Liver (tissue), 9 donors: ENCODE data around the gene TOP1. TPM values are rescaled to one million over a fixed set of nuclear protein-coding genes. Genes with fewer than 3 reads are reported as not detected.

ENCODE experiments used
- DNase-seq: peaks from one replicate; pipeline ENCODE4 v3.0.0-alpha.2; 2017; ENCODE audit warnings: low spot score
- H3K27ac ChIP-seq, 2 donors: one replicate each; pipeline ENCODE4 v1.7.0; 2013; ENCODE audit warnings: inconsistent platforms in 2 of 2, low read length in 2 of 2, control low read depth in 1 of 2, low read depth in 1 of 2, mild to moderate bottlenecking in 1 of 2
- H3K27me3 ChIP-seq, 4 donors: one replicate each; pipeline versions ENCODE4 v1.6.1 to v1.7.0; 2013; ENCODE audit warnings: low read length in 3 of 4, inconsistent platforms in 1 of 4, mild to moderate bottlenecking in 1 of 4, moderate library complexity in 1 of 4; ENCODE audit not compliant: control insufficient read depth in 4 of 4, insufficient read depth in 4 of 4
- H3K36me3 ChIP-seq, 4 donors: one replicate each; pipeline versions ENCODE4 v1.6.1 to v1.7.0; 2013; ENCODE audit warnings: low read length in 3 of 4, mild to moderate bottlenecking in 3 of 4, low read depth in 1 of 4, moderate library complexity in 1 of 4; ENCODE audit not compliant: control insufficient read depth in 4 of 4, insufficient read depth in 3 of 4
- H3K4me1 ChIP-seq, 4 donors: one replicate each; pipeline versions ENCODE4 v1.6.1 to v1.7.0; 2013; ENCODE audit warnings: low read length in 3 of 4, mild to moderate bottlenecking in 3 of 4, moderate library complexity in 1 of 4; ENCODE audit not compliant: control insufficient read depth in 4 of 4, insufficient read depth in 4 of 4
- H3K4me3 ChIP-seq, 3 donors: one replicate each; pipeline versions ENCODE4 v1.6.1 to v1.7.0; 2013; ENCODE audit warnings: low read length in 3 of 3, control low read depth in 1 of 3, low read depth in 1 of 3, mild to moderate bottlenecking in 1 of 3
- H3K9ac ChIP-seq, 2 donors: one replicate each; pipeline ENCODE4 v1.7.0; 2013; ENCODE audit warnings: low read length in 2 of 2, mild to moderate bottlenecking in 2 of 2, moderate library complexity in 2 of 2, control low read depth in 1 of 2, low read depth in 1 of 2
- H3K9me3 ChIP-seq, 4 donors: one replicate each; pipeline versions ENCODE4 v1.6.1 to v1.7.0; 2013; ENCODE audit warnings: low read length in 3 of 4; ENCODE audit not compliant: control insufficient read depth in 4 of 4
- ATF3 ChIP-seq: IDR thresholded peaks from 2 replicates; pipeline ENCODE4 v1.6.1; 2016; ENCODE audit warnings: antibody characterized with exemption
- CTCF ChIP-seq: fragments of 150-350 bp; IDR thresholded peaks from 2 replicates; pipeline ENCODE4 v1.5.1; 2017; ENCODE audit warnings: improper control_type of control experiment, low read depth, low read length; ENCODE audit not compliant: missing input control
- FOXA1 ChIP-seq: IDR thresholded peaks from 2 replicates; pipeline ENCODE4 v1.6.1; 2016; ENCODE audit warnings: antibody characterized with exemption
- GABPA ChIP-seq, 2 donors: IDR thresholded peaks in 1 of 2; conservative IDR thresholded peaks in 1 of 2; 2 replicates each; pipeline ENCODE4 v1.6.1; 2016; ENCODE audit warnings: antibody characterized with exemption in 2 of 2, mild to moderate bottlenecking in 1 of 2, moderate library complexity in 1 of 2
- HNF4A ChIP-seq, 2 donors: conservative IDR thresholded peaks; 2 replicates each; pipeline ENCODE4 v1.6.1; 2016; ENCODE audit warnings: antibody characterized with exemption in 2 of 2, mild to moderate bottlenecking in 2 of 2
- HNF4G ChIP-seq: IDR thresholded peaks from 2 replicates; pipeline ENCODE4 v1.6.1; 2016; ENCODE audit warnings: antibody characterized with exemption
- JUND ChIP-seq, 2 donors: IDR thresholded peaks; 2 replicates each; pipeline ENCODE4 v1.6.1; 2016; ENCODE audit warnings: antibody characterized with exemption in 2 of 2
- MAX ChIP-seq: IDR thresholded peaks from 2 replicates; pipeline ENCODE4 v1.6.1; 2016; ENCODE audit warnings: antibody characterized with exemption
- NR2F2 ChIP-seq: IDR thresholded peaks from 2 replicates; pipeline ENCODE4 v1.6.1; 2016; ENCODE audit warnings: antibody characterized with exemption
- RAD21 ChIP-seq, 2 donors: IDR thresholded peaks; 2 replicates each; pipeline ENCODE4 v1.6.1; 2016; ENCODE audit warnings: antibody characterized with exemption in 2 of 2, mild to moderate bottlenecking in 2 of 2
- REST ChIP-seq: IDR thresholded peaks from 2 replicates; pipeline ENCODE4 v1.6.1; 2016; ENCODE audit warnings: antibody characterized with exemption, mild to moderate bottlenecking
- RXRA ChIP-seq, 2 donors: IDR thresholded peaks; 2 replicates each; pipeline ENCODE4 v1.6.1; 2017 to 2018; ENCODE audit warnings: antibody characterized with exemption in 2 of 2, mild to moderate bottlenecking in 1 of 2
- SP1 ChIP-seq: IDR thresholded peaks from 2 replicates; pipeline ENCODE4 v1.6.1; 2018; ENCODE audit warnings: antibody characterized with exemption, mild to moderate bottlenecking
- TAF1 ChIP-seq: conservative IDR thresholded peaks from 2 replicates; pipeline ENCODE4 v1.6.1; 2016; ENCODE audit warnings: antibody characterized with exemption, mild to moderate bottlenecking
- YY1 ChIP-seq: IDR thresholded peaks from 2 replicates; pipeline ENCODE4 v1.6.1; 2016; ENCODE audit warnings: antibody characterized with exemption, mild to moderate bottlenecking
- WGBS: extraction: QIAGEN DNeasy Blood & Tissue Kit; methylation state at CpG from one replicate; pipeline ENCODE4 v1.1.7; 2013; 5-methylcytosine and 5-hydroxymethylcytosine counted together
- polyA plus RNA-seq, 2 donors: library from polyadenylated mRNA; stranded (reverse) in 1 of 2; unstranded in 1 of 2; fragments of 200-250 nt in 1 of 2; fragments of >200 nt in 1 of 2; fragmentation: Nextera tagmentation in 1 of 2; extraction: Ambion mirVana in 1 of 2; gene quantifications; one replicate each; pipeline versions ENCODE4 v1.2.1 to v1.2.3, GENCODE V29; 2013 to 2015
- total RNA-seq, 2 donors: library from RNA; depleted of rRNA; stranded (reverse); fragments of >200 nt; gene quantifications; one replicate each; pipeline ENCODE4 v1.2.3, GENCODE V29; 2014
- donor health status: healthy.
- donor health status: healthy.
- donor health status: healthy.
- donor health status: healthy.
- donor health status: healthy.

TOP1 gene
- total and polyA plus RNA-seq, 4 donors = 13.7 to 62.1 (median 19.4) TPM

GRCh38 chr20:41162396-41162795 is 133.8 kb downstream of the TOP1 start:
- Histone ChIP-seq H3K4me1 (no peaks in the 10 kb centered on the region), H3K27ac (no peak overlapping the region)
- WGBS = 97% methylated on average over 11 of the region's 11 CpGs

More at GRCh38 chr20:41162396-41162795, 133.8 kb downstream of the TOP1 start:
- TF ChIP-seq RXRA (IDR thresholded peaks at IDR 0.05) = no peak
- TF ChIP-seq REST = no peak
- TF ChIP-seq NR2F2 = no peak
- TF ChIP-seq FOXA1 = no peak
- TF ChIP-seq HNF4G = no peak
- no peak for TF ChIP-seq JUND (IDR thresholded peaks at IDR 0.05)
- TF ChIP-seq RAD21 (IDR thresholded peaks at IDR 0.05) = no peak
- TF ChIP-seq SP1 = no peak
- TF ChIP-seq ATF3 = no peak
- TF ChIP-seq GABPA (IDR thresholded peaks at IDR 0.05 in 1 of 2, conservative IDR thresholded peaks at IDR 0.05 in 1 of 2) = no peak
- no peak for TF ChIP-seq MAX
- TF ChIP-seq TAF1 = no peak
- TF ChIP-seq CTCF = no peak
- TF ChIP-seq YY1 = no peak
- no peak for TF ChIP-seq HNF4A (conservative IDR thresholded peaks at IDR 0.05)
- peaks cover 2 to 41% (median 18%) of the 10 kb centered on the region in 4 donors for H3K36me3 ChIP-seq
- no peak for DNase-seq
- no peak overlapping the region for H3K4me3 ChIP-seq
- no peaks in the 10 kb centered on the region for H3K9me3 ChIP-seq
- H3K9ac ChIP-seq = no peak overlapping the region
- no peaks in the 10 kb centered on the region for H3K27me3 ChIP-seq
